GM21723 (cell line): ENCODE data around the gene CDH12.
"Not testable (repeated sequence)": the region's sequence is repeated elsewhere in the genome, so short reads cannot be mapped to it uniquely, and the experiment has no call there.

Source experiments
- ATAC-seq: cut with Tn5 transposase; IDR thresholded peaks from one replicate; pipeline ENCODE4 v1.9.1; 2021; ENCODE audit warnings: mild to moderate bottlenecking, moderate library complexity; ENCODE audit not compliant: unreplicated experiment

The CDH12 gene

GRCh38 chr5:22852807-22853660 is at the start of gene CDH12:
Gene CDH12 (minus strand): TSS chr5:22853344.
- ATAC-seq: peak; percentile 57

- no peak for ATAC-seq
These were observed 48.7 kb upstream of the CDH12 start for GRCh38 chr5:22901885-22902284.

- no peak for ATAC-seq
These were observed 47.7 kb upstream of the CDH12 start for GRCh38 chr5:22900801-22901310.

GRCh38 chr5:22899341-22899740 is 46.2 kb upstream of the CDH12 start:
- ATAC-seq: no peak

- ATAC-seq: no peak
These were observed 43.0 kb upstream of the CDH12 start for GRCh38 chr5:22896152-22896551.

GRCh38 chr5:22892441-22892840 is 39.3 kb upstream of the CDH12 start:
- no peak for ATAC-seq

- no peak for ATAC-seq
These were observed 36.6 kb upstream of the CDH12 start for GRCh38 chr5:22889720-22890119.

GRCh38 chr5:22887566-22887965 is 34.4 kb upstream of the CDH12 start:
- ATAC-seq: no peak

GRCh38 chr5:22858911-22859310 is 5.8 kb upstream of the CDH12 start:
- not testable (repeated sequence) for ATAC-seq

- ATAC-seq: no peak
These were observed 2.7 kb upstream of the CDH12 start for GRCh38 chr5:22855824-22856223.

GRCh38 chr5:22850981-22851380 is 2.2 kb downstream of the CDH12 start:
- no peak for ATAC-seq

- no peak for ATAC-seq
These were observed 6.5 kb downstream of the CDH12 start for GRCh38 chr5:22846693-22847092.

- no peak for ATAC-seq
These were observed 8.5 kb downstream of the CDH12 start for GRCh38 chr5:22844636-22845035.

GRCh38 chr5:22844155-22844554 is 9.0 kb downstream of the CDH12 start:
- ATAC-seq: no peak

- no peak for ATAC-seq
These were observed 10.6 kb downstream of the CDH12 start for GRCh38 chr5:22842574-22842973.

GRCh38 chr5:22837803-22838202 is 15.3 kb downstream of the CDH12 start:
- ATAC-seq: no peak

GRCh38 chr5:22835686-22836085 is 17.5 kb downstream of the CDH12 start:
- no peak for ATAC-seq

GRCh38 chr5:22793463-22793862 is 59.7 kb downstream of the CDH12 start:
- ATAC-seq: no peak

GRCh38 chr5:22787807-22788206 is 65.3 kb downstream of the CDH12 start:
- no peak for ATAC-seq

- no peak for ATAC-seq
These were observed 65.7 kb downstream of the CDH12 start for GRCh38 chr5:22787398-22787797.

- ATAC-seq: no peak
These were observed 72.4 kb downstream of the CDH12 start for GRCh38 chr5:22780756-22781155.

GRCh38 chr5:22779499-22779898 is 73.6 kb downstream of the CDH12 start:
- no peak for ATAC-seq

GRCh38 chr5:22776285-22776684 is 76.9 kb downstream of the CDH12 start:
- ATAC-seq: no peak
